Stomach (tissue), 4 donors: ENCODE results near the gene ARHGAP26.

Source experiments
- CTCF ChIP-seq, 7 experiments: fragments of 450-650 bp in 4 of 7; fragments of 200-600 bp in 3 of 7; sonication (generic) in 3 of 7; IDR thresholded peaks; one replicate each; pipeline ENCODE4 v1.5.1; 2016 to 2019; ENCODE audit warnings: antibody characterized with exemption in 7 of 7, control low read depth in 2 of 7, mild to moderate bottlenecking in 1 of 7
- EP300 ChIP-seq: sonication (generic); formaldehyde crosslinking; IDR thresholded peaks from one replicate; pipeline ENCODE4 v1.6.1; 2017; ENCODE audit warnings: antibody characterized with exemption
- POLR2A ChIP-seq, 4 donors: fragments of 450-650 bp; IDR thresholded peaks; one replicate each; pipeline ENCODE4 v1.6.1; 2016; ENCODE audit warnings: antibody characterized with exemption in 4 of 4, control low read depth in 2 of 4, mild to moderate bottlenecking in 1 of 4, moderate library complexity in 1 of 4

DNA sequence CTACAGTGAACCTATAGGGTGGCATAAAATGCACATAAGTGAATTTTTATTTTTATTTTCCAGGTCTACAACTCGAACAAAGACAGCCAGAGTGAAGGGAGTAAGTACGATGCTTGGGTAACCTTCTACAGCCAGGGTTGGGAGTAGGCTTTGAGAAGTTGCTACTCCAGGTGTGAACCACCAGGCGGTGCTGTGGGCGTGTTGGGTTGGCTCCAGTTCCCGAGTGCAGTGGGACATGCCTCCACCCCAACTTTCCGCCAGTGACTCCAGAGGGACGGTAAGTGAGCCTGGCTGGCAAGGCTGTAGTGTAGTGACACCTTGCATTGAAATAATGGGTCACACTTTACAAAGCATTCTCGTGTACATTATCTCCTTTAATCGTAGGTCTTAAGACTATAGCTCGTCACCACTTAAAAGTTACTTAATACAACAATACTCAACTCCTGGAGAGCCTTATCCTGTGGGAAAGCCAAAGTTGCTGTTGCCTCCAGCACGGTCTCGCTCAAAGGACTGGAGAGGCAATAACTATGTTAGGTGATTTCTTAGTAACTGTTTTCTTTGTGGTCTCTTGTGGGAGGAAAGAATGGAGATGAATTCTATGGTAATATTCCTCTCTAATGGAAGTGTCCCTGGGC, 244.0 kb downstream of the ARHGAP26 start:
- TF ChIP-seq POLR2A (IDR thresholded peaks at IDR 0.05) (no peak), CTCF (IDR thresholded peaks at IDR 0.05) (peak in 1 of 7 experiments; percentile 30), EP300 (no peak)
